Muscle of leg (tissue), 11 donors: ENCODE data around the gene GPC6. TPM values are rescaled to one million over a fixed set of nuclear protein-coding genes. Genes with fewer than 3 reads are reported as not detected.
"Not testable (repeated sequence)": the region's sequence is repeated elsewhere in the genome, so short reads cannot be mapped to it uniquely, and the experiment has no call there.

Source experiments
- DNase-seq: peaks from one replicate; pipeline ENCODE4 v3.0.0; 2013
- H3K27ac ChIP-seq: one replicate; pipeline ENCODE4 v1.5.1; 2013; ENCODE audit warnings: mild to moderate bottlenecking, low read length, control low read depth
- H3K27me3 ChIP-seq: one replicate; pipeline ENCODE4 v1.6.1; 2013; ENCODE audit warnings: low read length; ENCODE audit not compliant: control insufficient read depth, insufficient read depth
- H3K36me3 ChIP-seq: one replicate; pipeline ENCODE4 v1.6.1; 2013; ENCODE audit warnings: low read length; ENCODE audit not compliant: control insufficient read depth, insufficient read depth
- H3K4me1 ChIP-seq: one replicate; pipeline ENCODE4 v1.6.1; 2013; ENCODE audit warnings: low read length; ENCODE audit not compliant: control insufficient read depth, insufficient read depth
- H3K4me3 ChIP-seq: one replicate; pipeline ENCODE4 v1.5.1; 2013; ENCODE audit warnings: low read length, control low read depth
- H3K9me3 ChIP-seq: replicated peaks from 2 replicates; pipeline ENCODE4 v1.6.1; 2013; ENCODE audit warnings: low read depth, low read length; ENCODE audit not compliant: control insufficient read depth
- WGBS: methylation state at CpG from one replicate; pipeline ENCODE4 v1.1.5; 2013; ENCODE audit warnings: missing lambda C conversion rate; ENCODE audit not compliant: insufficient coverage; 5-methylcytosine and 5-hydroxymethylcytosine counted together
- polyA plus RNA-seq, 8 donors: library from polyadenylated mRNA; unstranded; fragments of 120-200 nt; gene quantifications; one replicate each; pipeline versions ENCODE4 v1.2.1 to v1.2.3, GENCODE V29; 2013; ENCODE audit warnings: inconsistent platforms in 1 of 8, low replicate concordance in 1 of 8; ENCODE audit not compliant: insufficient read length in 8 of 8, insufficient read depth in 1 of 8
- total RNA-seq: library from RNA; stranded (reverse); fragments of 120-200 nt; gene quantifications from one replicate; pipeline ENCODE4 v1.2.4, GENCODE V29; 2013

The GPC6 gene
- total and polyA plus RNA-seq, 9 donors, result 5.6 to 20.0 (median 9.9) TPM

DNA sequence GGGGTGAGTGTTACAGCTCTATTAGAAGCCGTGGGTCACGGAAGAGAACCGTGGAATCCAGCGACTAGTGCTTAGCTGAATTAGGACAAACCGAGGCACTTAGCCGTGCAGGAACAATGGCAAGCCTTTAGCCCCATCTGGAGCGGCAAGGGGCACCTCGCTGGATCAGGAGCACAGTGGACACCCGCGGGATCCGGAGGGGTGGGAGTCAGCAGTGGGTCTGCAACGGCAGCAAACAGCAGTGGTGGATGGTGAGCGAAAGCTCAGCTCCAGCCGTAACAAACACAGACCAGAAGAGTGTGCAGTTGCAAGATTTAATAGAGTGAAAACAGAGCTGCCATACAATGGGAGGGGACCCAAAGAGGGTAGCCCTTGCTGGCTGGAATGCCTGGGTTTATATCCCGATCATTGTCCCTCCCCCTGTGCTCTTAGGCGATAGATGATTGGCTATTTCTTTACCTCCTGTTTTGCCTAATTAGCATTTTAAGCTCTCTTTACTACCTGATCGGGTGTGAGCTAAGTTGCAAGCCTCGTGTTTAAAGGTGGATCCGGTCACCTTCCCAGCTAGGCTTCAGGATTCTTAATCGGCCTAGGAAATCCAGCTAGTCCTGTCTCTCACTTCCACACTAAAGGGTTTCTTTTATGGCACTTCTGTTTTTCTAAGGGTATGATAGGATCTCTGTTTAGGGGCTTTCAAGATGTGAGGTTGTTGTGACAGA is 1076.4 kb downstream of the GPC6 start:
- H3K4me3 ChIP-seq, DNase-seq, H3K27ac ChIP-seq, H3K4me1 ChIP-seq, H3K9me3 ChIP-seq, H3K27me3 ChIP-seq, H3K36me3 ChIP-seq: not testable (repeated sequence)
- 94% methylated on average over 15 of the region's 20 CpGs for WGBS

DNA sequence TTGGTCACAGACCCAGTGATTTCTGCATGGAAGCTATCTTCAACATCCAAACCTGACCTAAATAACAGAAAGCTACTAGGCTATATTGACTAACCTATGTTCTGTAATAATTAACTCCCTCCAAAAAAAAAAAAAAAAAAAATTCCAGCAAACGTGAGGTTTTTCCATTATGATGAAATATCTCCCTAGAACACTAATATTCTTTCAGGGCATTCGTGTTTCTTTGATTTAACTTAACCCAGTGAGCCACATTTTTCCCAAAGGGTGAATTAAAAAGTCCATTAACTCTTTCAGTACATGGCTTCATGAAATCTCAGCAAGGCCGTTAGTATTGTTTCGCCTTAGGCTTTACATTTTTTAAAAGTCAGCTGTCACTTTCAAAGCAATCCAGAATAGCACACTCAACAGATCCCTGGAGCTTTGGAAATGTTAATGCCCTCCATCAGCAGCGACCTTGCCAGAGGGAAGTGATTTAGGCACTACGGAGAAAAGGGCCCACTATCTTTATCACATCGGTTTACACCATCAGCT is 1077.1 kb downstream of the GPC6 start:
- no peak overlapping the region for H3K4me3 ChIP-seq
- H3K9me3 ChIP-seq, result no peaks in the 10 kb centered on the region
- no peak for DNase-seq
- no peak overlapping the region for H3K27ac ChIP-seq
- WGBS, result 40% methylated on average over 1 of the region's 7 CpGs
- no peaks in the 10 kb centered on the region for H3K36me3 ChIP-seq
- no peaks in the 10 kb centered on the region for H3K4me1 ChIP-seq
- H3K27me3 ChIP-seq, result no peaks in the 10 kb centered on the region

DNA sequence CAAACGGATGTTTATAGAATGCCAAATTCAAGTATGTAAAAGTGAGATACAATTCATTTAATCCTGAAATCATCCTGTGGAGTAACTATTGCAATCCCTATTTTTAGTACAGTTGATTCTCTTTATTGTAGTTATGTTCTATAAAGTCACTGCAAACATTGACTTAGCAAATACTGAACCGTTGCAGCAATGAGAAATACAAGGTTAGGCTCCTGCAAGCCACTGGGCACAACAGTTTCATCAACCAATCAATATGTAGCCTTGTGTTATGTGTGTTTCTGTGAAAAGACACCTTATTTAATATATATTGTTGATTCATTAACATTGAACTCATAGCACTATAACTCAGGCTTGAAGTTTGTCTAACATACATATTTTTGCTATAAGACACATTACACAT is 1078.4 kb downstream of the GPC6 start:
- no peak overlapping the region for H3K4me3 ChIP-seq
- no peaks in the 10 kb centered on the region for H3K9me3 ChIP-seq
- no peaks in the 10 kb centered on the region for H3K27me3 ChIP-seq
- no peak for DNase-seq
- H3K36me3 ChIP-seq, result no peaks in the 10 kb centered on the region
- no CpG with 5 or more reads among the region's 2 CpGs for WGBS
- H3K4me1 ChIP-seq, result no peaks in the 10 kb centered on the region
- no peak overlapping the region for H3K27ac ChIP-seq

DNA sequence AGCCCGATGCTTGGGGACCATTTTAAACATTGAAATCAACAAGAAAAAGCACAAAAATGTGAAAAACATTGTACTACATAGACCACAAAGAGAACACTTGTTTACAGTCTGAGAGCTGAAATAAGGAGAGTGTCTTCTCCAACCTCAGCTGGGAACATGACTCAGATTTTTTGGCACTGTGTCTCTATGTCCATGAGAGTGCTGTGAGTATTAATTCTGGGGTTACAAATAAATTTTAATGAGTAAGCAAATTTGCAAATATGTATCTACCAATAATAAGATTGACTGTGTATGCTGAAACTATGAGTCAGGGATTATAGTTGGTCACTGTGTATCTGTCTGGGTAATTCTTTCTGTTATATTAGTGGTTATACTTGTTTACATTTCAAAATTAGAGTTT is 1078.9 kb downstream of the GPC6 start:
- peaks cover 3% of the 10 kb centered on the region for H3K4me1 ChIP-seq
- H3K4me3 ChIP-seq, result no peak overlapping the region
- H3K27me3 ChIP-seq, result no peaks in the 10 kb centered on the region
- DNase-seq, result peak; percentile 54
- no peak overlapping the region for H3K27ac ChIP-seq
- no peaks in the 10 kb centered on the region for H3K9me3 ChIP-seq
- WGBS, result no CpG with 5 or more reads among the region's 1 CpG
- H3K36me3 ChIP-seq, result no peaks in the 10 kb centered on the region

DNA sequence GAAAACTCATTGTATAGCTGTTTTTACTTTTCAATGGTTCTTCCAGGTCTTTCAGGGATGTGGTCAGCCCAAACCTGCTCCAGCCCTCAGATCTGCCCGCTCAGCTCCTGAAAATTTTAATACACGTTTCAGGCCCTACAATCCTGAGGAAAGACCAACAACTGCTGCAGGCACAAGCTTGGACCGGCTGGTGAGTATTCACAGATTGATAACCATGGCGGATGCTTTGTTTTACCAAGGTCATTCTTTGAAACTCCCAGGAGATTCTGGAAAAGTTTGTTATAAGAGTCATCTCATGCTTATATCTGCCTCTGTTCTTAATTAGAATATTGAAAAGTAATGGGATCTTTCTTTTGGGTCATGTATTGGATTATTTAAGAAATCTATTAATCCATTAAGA is 1079.3 kb downstream of the GPC6 start:
- Histone ChIP-seq H3K36me3 (no peaks in the 10 kb centered on the region), H3K27ac (no peak overlapping the region), H3K9me3 (no peaks in the 10 kb centered on the region), H3K27me3 (no peaks in the 10 kb centered on the region), H3K4me1 (peaks cover 3% of the 10 kb centered on the region), H3K4me3 (no peak overlapping the region)
- WGBS, result 87% methylated on average over 4 of the region's 4 CpGs
- no peak for DNase-seq

DNA sequence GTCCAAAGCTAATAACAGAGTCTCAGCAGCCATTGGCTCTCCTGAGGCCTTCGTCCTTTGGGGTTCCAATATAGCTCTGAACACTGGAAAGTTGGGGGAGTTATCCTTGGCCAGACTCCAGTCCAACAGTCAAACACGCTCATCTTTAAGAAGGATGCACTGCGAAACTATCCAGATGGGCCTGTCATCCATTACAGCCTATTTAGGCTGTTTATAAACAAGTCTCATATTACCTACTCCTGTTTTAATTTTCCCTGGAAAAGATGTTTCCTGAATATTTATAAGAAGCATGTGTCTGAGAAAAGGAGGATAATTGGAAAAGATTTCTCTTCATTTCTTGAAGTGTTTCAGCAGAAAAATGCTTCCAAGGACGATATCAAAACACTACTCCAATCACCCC is 1082.2 kb downstream of the GPC6 start:
- peaks cover 12% of the 10 kb centered on the region for H3K4me1 ChIP-seq
- 60% methylated on average over 1 of the region's 4 CpGs for WGBS
- H3K27ac ChIP-seq, result no peak overlapping the region
- no peaks in the 10 kb centered on the region for H3K9me3 ChIP-seq
- no peaks in the 10 kb centered on the region for H3K36me3 ChIP-seq
- H3K4me3 ChIP-seq, result no peak overlapping the region
- H3K27me3 ChIP-seq, result no peaks in the 10 kb centered on the region
- DNase-seq, result no peak

DNA sequence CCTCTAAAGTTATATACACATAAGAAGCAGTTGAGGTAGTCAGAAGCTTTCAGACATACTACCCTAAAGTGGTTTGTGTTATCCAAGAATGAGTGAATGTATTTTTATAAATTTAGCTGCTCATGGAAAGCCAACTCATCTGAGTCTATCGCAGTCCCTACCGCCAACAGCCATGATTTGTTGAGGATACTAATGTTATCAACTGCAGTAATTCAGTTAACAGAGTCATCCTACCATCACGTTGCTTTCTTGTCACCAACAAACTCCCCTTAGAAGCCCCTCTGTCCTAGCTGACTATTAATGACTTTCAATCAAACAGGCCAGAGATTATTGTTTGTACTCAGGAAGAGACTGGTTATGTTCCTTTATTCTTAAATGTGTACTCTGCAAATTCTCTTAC is 1083.0 kb downstream of the GPC6 start:
- Histone ChIP-seq H3K9me3 (no peaks in the 10 kb centered on the region), H3K36me3 (no peaks in the 10 kb centered on the region), H3K27me3 (no peaks in the 10 kb centered on the region), H3K4me1 (peaks cover 12% of the 10 kb centered on the region), H3K27ac (no peak overlapping the region), H3K4me3 (no peak overlapping the region)
- no peak for DNase-seq
- WGBS, result no CpG with 5 or more reads among the region's 3 CpGs

DNA sequence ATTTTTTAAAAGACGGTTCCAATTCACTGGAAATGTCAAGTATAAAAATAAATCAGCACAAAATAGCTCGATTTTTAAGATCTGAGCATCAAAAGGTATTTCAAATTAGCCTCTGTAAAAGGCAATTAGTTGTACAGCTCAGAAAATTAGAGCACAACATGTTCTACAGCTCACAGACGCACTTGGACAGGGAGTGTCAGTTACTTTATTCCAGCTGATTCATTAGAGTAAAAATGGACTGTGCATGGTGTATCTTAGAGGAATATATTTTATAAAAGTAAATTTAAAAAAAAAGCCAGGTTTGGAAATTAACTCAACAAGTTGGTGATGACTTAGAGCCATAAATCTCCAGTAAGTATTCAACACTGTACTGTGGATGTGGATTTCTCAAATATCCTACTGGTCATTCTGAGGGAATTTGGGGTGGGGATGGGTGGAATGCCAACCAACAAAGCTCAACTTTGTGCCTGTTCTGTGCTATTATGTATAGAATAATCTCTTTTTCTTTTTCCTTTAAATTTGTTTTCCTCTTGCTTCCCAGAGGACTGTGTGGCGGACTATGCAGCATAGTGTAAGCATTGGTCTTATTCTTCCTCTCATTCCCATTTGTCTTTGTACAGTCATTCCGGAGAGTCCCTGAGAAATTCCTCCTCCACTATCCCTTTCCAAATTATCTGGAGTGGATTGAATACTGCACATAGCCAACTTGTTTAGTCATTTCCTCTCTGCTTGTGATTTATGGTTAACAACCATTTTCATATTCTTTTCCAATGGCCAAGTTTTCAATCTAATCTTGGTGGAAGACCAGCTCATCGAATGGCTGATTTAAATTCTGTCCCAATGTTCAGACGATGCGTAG is 1083.6 kb downstream of the GPC6 start:
- Histone ChIP-seq H3K9me3 (no peaks in the 10 kb centered on the region), H3K36me3 (no peaks in the 10 kb centered on the region), H3K4me3 (no peak overlapping the region), H3K27me3 (no peaks in the 10 kb centered on the region), H3K4me1 (peaks cover 12% of the 10 kb centered on the region), H3K27ac (peak overlapping the region; percentile 39)
- peak; percentile 75 for DNase-seq
- WGBS, result no CpG with 5 or more reads among the region's 8 CpGs

DNA sequence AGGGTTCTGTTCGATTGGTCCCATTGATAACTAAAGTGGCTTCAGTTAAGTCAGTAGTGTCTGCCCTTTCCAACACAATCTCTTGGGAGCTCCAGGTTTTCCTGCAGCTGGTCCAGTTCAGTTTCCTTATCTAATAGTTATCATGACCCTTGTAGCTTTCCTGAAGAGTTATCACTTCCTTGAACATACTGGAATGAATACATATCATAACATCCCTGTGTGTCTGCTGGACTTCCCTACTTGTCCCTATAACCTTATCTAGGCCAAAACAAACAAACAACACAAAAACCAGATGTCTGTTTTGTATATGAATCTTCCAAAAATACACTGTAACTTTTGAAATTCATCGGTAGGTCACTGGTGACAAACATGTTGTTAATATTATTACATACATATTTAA is 1085.3 kb downstream of the GPC6 start:
- WGBS, result no CpG with 5 or more reads among the region's 2 CpGs
- H3K36me3 ChIP-seq, result no peaks in the 10 kb centered on the region
- H3K4me1 ChIP-seq, result peaks cover 12% of the 10 kb centered on the region
- no peak overlapping the region for H3K27ac ChIP-seq
- H3K27me3 ChIP-seq, result no peaks in the 10 kb centered on the region
- no peak for DNase-seq
- no peak overlapping the region for H3K4me3 ChIP-seq
- H3K9me3 ChIP-seq, result no peaks in the 10 kb centered on the region

DNA sequence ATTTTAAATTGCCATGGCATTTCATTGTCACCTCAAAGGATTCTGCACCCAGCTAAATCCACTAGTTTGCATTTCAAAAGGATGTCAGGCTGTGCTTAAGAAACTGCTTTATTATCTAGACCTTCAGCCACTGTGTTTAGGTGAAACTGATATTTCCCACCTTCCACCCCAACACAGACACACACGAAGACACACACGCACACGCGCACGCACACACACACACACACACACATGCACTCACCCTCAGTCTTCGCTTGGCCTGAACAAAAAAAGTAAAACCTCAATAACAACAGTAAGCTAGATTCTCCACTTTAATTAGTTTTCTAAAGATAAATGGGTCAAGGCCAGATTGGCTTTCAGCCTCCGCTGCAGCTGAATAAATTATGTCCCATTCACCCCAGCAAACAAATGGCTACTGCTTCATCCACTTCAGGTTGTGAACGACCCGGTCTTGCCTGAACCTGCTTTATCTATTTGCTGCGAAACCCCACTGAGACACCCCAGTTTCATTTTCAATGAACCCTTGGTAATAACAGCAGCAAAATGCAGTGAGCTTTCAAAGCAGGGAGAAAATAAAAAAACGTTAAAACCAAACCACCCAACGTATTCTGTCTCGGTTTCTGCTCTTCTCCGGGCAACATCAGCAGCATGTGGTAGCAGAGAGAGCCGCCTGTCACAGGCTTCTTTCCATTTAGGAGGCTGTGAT is 1086.1 kb downstream of the GPC6 start:
- no peaks in the 10 kb centered on the region for H3K36me3 ChIP-seq
- DNase-seq, result no peak
- H3K27ac ChIP-seq, result no peak overlapping the region

More for the DNA sequence above, 1086.1 kb downstream of the GPC6 start:
- WGBS, result 86% methylated on average over 8 of the region's 15 CpGs
- no peaks in the 10 kb centered on the region for H3K27me3 ChIP-seq
- no peaks in the 10 kb centered on the region for H3K9me3 ChIP-seq
- H3K4me1 ChIP-seq, result peaks cover 12% of the 10 kb centered on the region
- H3K4me3 ChIP-seq, result no peak overlapping the region
